HG03354 (cell line): Measurements from ENCODE around the gene MGLL.

Experiments used
- ATAC-seq: cut with Tn5 transposase; IDR thresholded peaks from one replicate; pipeline ENCODE4 v1.9.1; 2021; ENCODE audit warnings: mild to moderate bottlenecking; ENCODE audit not compliant: unreplicated experiment, poor library complexity, severe bottlenecking

The MGLL gene

DNA sequence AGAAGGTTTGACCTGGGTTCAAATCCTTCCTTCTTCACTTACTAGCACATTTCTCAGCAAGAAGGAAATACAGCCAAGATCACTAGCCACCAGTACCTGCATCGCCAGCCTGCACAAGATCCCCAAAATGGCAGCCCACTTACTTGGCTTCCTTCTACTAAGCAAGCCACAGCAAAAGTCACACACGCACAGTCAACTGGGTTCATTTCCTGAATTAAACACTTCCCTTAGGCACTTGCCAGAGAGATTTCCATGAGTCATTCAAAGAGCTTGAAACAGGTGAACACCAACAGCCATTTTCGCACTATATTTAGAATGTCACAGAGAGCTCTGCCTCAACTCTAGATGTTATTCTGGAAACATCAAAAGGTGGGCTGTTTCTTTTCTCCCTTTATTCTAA is 42.6 kb downstream of the MGLL start:
- ATAC-seq: peak; percentile 35

DNA sequence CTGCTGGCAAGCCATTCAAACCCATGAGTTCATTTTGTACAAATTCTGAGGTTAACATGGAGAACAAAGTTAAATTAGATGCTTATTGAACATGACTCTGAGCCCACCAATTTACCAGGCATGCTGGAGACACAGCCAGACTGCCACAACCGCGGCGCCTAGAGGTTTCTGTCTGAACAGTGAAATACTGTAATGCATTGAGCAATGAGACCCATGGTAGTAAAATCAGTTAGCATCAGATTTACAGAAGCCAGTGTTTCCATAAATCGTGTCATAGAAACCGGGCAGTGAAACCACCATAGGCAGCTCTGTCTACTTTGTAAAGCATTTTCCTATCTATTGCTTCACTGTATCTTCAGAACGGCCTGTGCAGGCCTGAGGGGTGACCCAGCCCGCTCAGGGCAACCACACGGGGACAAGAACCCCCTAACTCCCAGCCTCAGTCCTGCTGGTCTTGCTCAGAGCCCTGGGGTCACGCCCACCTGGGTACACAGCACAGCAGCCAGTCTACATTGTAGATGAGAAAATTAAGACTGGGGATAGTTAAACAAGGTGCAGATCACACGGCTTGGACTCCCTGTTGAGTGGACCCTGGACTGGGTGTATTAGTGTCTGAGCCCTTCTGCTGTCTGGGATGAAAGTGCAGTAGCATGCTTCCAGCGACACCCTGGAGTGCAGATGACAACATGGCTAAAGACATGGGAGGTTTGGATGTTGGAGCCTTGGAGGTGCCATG is 44.2 kb downstream of the MGLL start:
- no peak for ATAC-seq

DNA sequence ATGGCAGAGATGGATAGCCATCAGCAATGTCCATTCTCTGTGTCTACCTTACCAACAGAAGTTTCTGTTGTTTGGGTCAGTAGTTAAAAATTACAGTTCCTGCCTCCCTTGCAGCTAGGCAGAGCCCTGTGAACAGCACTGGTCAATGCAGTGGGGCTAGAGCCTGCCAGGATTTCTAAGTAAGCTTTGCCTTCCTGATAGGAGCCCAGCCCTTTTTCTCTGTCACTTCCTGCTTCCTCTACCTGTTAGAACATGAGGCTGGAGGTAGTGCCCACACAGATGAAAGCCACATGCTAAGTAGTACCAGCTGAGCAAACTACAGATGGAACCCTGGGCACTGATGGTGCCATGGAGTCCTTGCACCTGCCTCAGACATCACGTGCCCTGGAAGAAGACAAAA is 45.0 kb downstream of the MGLL start:
- ATAC-seq: no peak

DNA sequence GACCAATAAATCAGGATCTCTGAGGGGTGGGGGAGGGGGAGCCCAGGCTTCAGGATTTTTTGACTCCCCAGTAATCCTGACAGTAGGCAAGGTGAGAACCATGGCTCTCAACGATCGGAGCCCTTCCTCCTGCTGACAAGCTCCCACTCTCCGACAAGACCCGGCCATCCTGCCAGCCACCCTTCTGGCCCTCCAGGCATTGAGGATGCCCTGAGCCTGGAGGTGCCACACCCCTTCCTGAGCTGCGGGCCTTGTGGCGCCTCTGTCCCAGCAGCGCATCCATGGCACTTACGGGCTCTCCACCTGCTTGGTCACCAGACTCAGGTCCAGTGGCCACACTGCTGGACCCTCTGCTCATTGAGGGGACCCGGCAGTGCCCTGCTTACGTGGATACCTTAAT is 46.0 kb downstream of the MGLL start:
- no peak for ATAC-seq

DNA sequence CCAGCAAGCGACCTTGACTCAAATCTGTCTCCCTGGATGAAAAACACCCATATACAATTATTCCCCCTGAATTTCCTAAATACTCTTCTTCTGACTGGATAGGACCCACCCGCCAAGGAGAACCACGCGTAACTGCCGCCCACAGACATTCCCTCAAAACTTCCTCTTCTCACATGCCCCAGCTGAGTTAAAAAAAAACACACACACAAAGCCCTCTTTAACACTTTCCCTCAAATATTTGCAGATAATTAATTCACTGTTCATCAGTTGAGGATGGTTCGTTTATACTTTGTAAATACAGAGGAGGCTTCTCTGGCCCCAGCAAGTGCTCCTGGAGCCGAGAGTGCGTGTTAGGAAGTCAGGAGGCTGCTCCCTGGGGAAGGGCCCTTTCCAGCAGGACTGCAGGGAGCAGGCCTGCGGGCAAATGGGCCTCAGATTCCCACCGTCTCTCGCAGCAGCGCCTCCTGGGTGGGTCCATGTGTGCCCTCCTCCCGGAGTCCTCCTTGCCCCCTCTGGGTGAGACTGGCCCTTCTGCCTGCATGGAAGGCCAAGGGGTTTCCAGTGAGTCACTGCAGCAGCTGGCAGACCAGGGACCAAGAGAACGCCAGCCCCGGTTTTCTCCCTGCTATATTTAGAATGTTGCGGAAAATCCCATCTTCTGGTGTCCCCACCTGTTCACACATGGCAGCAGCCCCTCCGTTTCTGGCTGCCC is 46.8 kb downstream of the MGLL start:
- ATAC-seq: no peak

DNA sequence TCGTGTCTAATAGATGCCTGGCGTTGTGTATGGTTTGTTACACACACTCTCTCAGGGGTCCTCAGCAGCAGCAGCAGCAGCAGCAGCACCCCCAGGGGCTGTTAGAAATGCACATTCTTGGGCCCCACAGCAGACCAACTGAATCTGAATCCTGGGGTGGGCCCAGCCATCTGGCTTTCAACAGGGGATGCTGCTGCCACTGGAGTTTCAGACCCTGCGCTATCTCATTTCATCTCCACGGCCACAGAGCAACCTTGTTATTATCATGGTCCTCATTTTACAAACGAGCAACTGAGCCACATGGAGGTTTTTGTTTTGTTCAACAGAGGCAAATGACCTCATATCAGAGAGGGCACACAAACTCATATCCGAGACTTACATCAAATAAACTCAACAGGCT is 47.7 kb downstream of the MGLL start:
- no peak for ATAC-seq

DNA sequence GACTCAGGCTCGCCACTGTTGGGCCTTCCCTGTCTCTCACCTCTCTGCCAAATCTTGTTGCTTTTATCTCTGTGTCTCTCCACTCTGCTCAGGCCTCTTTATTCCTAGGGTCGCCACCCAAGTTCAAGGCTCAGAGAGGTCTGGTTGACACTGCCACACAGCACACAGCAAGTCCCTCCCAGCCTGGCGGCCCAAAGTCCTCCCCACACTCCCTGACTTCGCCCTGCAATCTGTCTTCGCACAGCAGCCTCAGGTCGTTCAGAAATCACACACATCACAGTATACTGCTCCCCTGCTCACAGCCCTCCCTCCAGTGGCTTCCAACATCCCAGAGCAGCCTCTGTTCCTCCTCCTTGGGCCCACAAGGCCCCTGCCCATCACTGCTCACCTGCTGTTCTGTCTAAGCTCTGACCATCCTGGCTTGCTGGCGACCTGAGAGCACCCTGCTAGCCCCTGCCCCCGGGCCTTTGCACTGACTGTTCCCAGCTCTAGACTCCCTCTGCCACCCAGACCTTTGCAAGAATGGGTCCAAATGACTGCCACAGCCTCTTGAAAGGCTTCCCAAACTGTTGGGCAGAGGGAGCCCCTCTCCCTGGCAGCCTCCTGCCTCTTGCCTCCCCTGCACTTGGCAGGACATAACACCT is 48.4 kb downstream of the MGLL start:
- ATAC-seq: no peak

DNA sequence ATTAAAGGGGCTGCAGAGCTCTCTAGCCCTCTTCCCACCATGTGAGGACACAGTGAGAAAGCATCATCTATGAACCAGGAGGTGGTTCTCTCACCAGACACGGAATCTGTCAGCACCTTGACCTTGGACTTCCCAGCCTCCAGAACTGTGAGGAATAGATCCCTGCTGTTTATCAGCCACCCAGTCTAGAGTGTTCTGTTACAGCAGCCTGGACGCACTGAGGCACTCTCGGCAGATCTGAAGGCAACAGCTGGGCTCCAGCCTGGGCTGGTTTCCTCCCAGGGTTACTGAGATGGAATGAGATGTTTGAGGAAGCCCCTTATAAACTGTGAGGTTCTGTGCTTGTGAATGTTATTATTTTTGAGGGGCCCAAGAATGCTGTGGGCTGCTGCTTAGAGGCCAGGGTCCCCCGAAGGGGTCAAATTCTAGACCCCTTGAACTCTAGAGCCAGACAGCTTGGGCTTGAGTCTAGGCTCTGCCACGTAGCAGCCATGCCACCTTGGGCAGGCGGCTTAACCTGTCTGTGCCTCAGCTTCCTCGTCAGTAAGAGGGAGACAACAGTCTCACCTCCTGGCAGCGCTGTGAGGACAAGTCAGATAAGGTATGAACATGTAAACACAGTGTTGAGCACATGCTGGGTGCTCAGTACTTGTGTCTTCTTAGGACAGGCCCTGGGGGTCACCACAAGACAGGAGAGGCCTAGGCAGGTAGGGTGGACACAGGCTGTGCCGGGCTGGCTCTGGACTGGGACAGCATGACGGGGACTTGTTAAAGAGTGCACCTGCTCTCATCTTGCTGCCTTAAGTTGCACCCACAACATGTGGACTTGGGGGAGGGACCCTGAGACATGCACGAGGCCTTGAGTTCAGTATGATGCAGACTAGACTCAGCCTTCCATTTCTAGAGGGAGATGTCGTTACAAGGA is 49.2 kb downstream of the MGLL start:
- no peak for ATAC-seq

DNA sequence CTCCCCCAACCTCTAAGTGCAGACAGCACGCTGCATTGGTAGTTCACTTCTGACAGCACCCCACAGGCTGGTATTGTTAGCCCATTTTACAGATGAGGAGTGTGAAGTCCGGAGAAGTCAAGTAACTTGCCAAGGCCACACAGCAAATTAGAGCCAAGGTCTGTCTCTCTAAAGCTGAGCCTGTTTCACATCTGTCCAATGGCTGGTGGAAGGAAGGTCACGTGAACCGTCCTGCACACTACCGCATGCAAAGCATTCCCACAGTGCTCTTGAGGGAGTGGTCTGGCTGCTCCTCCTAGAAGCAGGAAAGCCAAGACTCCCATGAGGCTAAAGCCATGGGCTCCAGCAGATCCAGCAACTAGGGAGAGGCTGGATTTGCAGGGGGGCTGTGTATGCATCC is 50.0 kb downstream of the MGLL start:
- no peak for ATAC-seq

DNA sequence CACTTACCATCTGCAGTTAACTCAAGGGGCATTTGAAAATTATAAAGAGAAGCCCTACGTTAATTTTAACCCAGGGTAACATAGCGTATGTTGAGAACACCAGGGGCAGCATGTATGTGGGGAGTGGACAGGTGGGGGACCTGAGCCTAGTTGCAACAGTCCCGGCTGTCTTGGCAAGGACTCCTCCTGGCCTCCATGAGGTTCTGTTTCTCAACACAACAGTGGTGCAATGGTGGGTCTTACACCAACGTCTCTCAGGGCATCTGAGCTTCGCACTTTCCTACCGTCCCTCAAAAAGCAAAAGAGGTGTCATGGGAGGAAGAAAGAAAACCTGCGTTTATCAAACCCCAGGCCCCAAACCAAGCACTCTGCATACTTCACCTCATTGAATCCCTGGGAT is 50.6 kb downstream of the MGLL start:
- ATAC-seq: no peak

DNA sequence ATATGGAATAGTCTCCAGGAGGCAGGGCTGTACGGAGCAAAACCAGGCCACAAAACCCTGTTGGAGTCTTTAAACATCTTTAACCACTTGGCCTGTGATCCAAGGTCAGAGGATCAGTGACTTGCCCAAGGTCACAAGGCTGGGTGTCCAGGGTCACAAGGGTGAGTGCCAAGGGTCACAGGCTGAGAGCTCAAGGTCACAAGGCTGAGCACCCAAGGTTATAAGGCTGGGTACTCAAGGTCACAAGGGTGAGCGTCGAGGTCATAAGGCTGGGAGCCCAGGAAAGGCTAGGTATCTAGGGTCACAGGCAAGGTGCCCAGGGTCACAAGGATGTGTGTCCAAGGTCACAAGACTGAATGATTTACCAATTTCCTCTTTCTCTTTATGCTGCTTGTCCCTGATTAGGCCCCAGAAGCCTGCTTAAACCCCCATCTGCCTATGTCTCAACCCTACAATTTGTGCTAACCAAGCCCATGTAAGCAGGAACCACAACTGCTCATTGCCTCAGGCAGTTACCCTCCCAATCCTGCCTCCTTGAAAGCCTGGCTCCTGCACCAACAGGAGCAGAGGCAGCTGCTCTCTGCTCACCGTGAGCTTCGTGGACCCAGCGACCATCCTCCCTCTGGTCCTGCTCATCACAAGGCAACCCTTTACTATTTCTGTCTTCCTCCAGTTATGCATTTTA is 51.5 kb downstream of the MGLL start:
- ATAC-seq: no peak

DNA sequence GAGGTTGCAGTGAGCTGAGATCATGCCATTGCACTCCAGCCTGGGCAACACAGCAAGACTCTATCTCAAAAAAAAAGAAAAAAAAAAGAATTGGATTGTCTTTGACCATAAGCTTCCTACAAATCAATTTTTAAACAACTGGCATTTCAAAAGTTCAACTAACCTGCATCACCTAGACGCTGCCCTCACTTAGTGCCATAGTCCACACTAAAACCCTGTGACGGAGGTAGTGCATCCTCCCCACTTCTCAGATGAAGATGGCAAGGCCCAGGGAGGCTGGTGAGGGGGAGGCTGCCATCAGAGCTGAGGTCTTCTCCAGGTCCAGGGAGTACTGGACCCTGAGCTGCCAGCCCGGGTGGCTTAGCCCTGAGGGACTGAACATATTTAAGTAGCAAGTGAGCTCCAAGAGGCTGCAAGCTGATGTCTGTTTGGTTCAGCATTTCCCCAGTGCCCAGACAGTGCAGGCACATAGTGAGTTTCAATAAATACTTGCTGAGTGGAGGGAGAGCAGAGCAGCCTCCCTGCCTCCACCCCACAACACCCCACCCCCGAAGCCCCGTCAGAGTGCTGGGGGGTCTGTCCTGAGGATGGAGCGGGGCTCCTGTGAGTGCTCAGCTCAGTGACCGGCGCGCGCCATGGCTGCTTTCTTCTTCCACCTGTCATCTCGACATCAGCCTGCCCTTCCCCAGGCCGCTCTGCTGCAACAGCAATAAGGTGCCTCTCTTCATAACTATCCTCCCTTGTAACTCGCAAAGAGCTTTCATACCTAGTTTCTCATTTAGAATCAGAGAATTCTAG is 52.8 kb downstream of the MGLL start:
- no peak for ATAC-seq

DNA sequence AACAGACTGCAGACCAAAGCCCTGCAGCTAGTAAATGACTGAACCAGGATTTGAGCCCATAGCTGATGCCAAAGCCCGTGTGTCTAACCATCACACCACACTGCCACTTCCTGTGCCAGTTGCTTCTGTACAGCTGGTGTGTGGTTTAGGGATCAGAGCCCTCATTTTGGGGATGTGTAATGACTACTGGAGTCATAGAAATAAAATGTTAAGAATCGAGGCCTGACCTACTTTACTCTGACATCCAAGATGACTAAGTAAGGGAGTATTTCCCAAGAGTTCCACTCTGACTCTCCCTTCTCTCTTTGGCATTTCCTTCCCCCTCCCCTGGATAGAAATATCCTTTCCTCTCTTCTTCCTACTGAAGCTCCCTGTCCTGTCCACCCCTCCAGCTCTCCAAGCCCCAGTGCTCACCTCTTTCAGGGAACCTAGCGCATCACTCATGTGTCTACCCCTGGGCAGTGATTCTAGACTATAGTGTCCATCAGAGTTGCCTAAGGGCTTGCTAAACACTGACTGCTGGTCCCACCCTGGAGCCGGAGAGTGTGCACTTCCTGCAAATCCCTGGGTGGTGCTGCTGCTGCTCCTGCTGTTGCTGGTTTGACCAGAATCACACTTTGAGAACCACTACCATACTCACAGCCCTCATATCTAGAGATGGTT is 53.8 kb downstream of the MGLL start:
- ATAC-seq: no peak

DNA sequence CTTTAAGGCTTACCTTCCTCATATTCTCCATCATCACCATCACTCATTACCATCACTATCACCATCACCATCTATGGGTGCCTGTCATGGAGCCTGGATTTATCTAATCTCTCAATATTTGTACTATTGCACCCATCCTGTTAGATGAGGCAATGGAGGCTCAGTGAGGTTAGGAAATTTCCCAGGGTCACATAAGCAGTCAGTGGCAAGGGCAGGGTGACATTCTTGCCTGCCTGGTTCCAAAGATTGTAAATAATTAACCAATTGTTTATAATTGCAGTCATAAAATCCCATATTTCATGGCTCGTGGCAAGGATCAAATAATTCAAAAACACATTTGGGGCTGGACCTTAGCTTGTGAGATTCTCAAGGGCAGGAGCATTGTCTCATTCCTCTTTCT is 55.2 kb downstream of the MGLL start:
- ATAC-seq: no peak

DNA sequence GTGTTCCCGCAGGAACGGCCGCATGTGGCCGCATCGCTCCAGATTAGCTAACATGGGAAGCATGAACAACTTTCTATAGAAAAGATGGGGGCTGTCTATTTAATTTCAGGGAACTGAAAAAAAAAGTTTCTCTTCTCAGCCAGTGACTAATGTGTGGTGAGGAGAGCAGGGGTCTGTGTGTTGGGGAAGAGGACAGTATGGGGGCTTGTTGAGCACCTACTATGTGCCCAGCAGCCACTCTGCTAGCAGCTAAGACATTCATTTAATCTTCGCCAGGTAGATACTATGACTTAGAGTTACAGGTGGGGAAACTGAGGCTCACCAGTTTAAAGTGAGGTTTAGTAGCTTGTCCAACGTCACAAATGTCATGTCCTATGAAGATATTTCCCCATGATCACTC is 56.6 kb downstream of the MGLL start:
- ATAC-seq: no peak

DNA sequence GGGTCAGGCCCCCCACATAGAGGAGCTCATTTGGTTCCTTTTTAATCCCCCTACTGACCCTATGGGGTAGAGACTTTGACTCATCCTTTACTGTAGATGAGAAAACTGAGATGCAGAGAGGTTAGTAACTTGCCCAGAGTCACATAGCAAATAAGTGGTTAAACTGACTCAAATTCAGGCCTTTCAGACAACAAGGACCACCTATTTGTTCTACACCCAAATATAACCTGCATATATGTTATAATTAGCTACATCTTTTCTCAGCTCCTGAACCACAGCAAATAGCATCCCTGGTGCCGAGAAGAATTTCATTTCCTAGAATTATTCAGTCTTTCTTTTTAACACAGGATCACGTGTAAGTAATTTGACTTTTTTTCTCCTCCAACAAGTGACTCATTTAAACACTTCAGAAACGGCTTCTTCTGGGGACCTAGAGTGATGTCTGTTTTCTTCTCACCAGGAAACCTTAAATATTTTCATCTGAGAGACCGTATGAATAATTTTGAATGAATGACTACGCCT is 57.4 kb downstream of the MGLL start:
- ATAC-seq: no peak

DNA sequence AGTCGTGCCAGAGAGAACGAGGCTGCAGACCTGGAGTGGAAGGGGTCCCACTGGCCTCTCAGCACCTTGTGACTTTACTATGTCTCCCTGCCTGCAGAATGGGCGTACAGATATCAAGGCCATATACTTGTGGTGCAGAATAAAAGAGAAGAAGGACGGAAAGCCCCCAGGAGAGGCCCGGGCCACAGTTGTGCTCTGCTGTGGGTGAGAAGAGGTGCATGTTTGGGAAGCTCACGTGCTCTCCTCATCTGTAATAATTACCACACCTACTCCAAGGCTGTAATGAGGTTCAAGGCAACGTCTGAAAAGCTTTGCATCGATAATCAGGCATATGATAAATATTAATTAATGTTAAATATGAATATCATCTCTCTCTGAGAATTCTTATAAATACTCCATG is 58.0 kb downstream of the MGLL start:
- ATAC-seq: no peak

DNA sequence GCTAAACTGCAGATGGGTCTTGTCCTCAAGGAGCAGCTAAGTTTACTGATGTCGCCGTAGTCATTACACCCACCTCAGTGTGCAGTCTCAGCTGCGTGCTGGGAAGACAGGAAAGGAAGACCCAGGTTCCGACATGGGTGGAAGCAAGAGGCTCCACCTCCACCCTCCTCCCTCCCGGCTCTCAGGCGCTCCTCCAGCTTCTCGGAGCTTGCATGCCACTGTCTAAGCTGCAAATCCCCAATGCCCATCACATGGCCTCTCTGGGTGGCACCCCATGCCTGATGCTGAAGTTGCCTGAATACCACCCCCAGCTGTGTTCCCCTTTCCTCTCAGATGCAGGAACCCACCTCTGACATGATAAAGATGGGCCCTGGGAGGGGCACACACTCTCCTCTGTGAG is 58.5 kb downstream of the MGLL start:
- no peak for ATAC-seq
